Vagina (tissue), 2 donors: ENCODE measurements around the gene PIEZO1. TPM values are rescaled to one million over a fixed set of nuclear protein-coding genes. Genes with fewer than 3 reads are reported as not detected.

Experiments used
- DNase-seq, 2 donors: peaks; one replicate each; pipeline ENCODE4 v3.0.0-alpha.2; 2017; ENCODE audit errors: extremely low spot score in 2 of 2
- H3K27ac ChIP-seq: fragments of 200-600 bp; sonication (generic); one replicate; pipeline ENCODE4 v1.5.1; 2019
- H3K27me3 ChIP-seq: fragments of 200-600 bp; sonication (generic); one replicate; pipeline ENCODE4 v1.5.1; 2019
- H3K36me3 ChIP-seq, 2 donors: fragments of 200-600 bp; sonication (generic); one replicate each; pipeline ENCODE4 v1.5.1; 2017 to 2019
- H3K4me1 ChIP-seq: fragments of 200-600 bp; sonication (generic); one replicate; pipeline ENCODE4 v1.5.1; 2019
- H3K4me3 ChIP-seq, 2 donors: fragments of 200-600 bp; sonication (generic); 1 replicate in 1 of 2; 2 replicates in 1 of 2; pipeline ENCODE4 v1.5.1; 2016 to 2019
- H3K9me3 ChIP-seq: fragments of 200-600 bp; sonication (generic); one replicate; pipeline ENCODE4 v1.5.1; 2019
- POLR2A ChIP-seq, 2 donors: fragments of 450-650 bp; IDR thresholded peaks; one replicate each; pipeline ENCODE4 v1.6.1; 2017; ENCODE audit warnings: antibody characterized with exemption in 2 of 2, mild to moderate bottlenecking in 2 of 2, moderate library complexity in 2 of 2
- POLR2AphosphoS5 ChIP-seq, 2 donors: sonication (generic); formaldehyde crosslinking; IDR thresholded peaks; one replicate each; pipeline ENCODE4 v1.9.0; 2017; ENCODE audit warnings: antibody characterized with exemption in 2 of 2, mild to moderate bottlenecking in 2 of 2, low read depth in 1 of 2; ENCODE audit not compliant: insufficient read depth in 1 of 2
- intact Hi-C: fragments of 100-400 bp; cut with DNase I; formaldehyde crosslinking; loops from one replicate; pipeline ENCODE4 v1.15.1; 2023
- total RNA-seq: library from RNA; depleted of rRNA; stranded (reverse); fragments of >200 nt; gene quantifications from one replicate; pipeline ENCODE4 v1.2.3, GENCODE V29; 2016
- TF ChIP-seq, protein P1 (sequence below), 3 experiments: fragments of 450-650 bp in 2 of 3; fragments of 200-600 bp in 1 of 3; sonication (generic) in 1 of 3; IDR thresholded peaks; one replicate each; pipeline ENCODE4 v1.5.1; 2017 to 2019; ENCODE audit warnings: antibody characterized with exemption in 3 of 3, mild to moderate bottlenecking in 2 of 3, moderate library complexity in 2 of 3

The PIEZO1 gene
- total RNA-seq, 1 donor from 2014 or later: 184 TPM

DNA sequence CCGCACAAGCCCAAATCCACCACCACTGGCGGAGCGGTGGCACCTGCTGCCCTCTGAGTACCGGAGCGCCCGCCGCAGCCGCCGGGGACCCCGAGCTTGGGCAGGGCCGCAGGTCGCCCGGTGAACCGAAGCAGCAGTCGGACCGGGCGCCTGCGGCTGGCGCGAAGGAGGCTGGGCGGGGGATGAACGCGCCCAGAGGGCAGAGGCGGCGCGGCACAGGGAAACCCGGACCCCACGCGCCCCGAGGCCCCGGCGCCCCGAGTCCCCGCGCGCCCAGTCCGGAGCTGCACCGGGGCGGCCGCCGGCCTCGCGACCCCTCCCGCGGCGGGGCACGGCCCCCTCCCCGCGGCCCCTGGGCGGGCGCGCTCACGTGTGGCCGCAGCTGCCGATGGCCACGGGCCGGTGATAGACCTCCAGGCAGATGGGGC lies 79.2 kb downstream of the PIEZO1 start:
- Histone ChIP-seq H3K9me3 (no peaks in the 10 kb centered on the region), H3K36me3 (no peaks in the 10 kb centered on the region), H3K4me1 (peaks cover 47% of the 10 kb centered on the region), H3K27ac (peak overlapping the region; percentile 78), H3K27me3 (no peaks in the 10 kb centered on the region), H3K4me3 (peak overlapping the region; percentile 78 to 91)
- TF ChIP-seq POLR2AphosphoS5 (IDR thresholded peaks at IDR 0.05; ENCODE audit: insufficient read depth in 1 of 2, low read depth in 1 of 2) (no peak), POLR2A (IDR thresholded peaks at IDR 0.05) (no peak)
- TF ChIP-seq, protein P1, sequence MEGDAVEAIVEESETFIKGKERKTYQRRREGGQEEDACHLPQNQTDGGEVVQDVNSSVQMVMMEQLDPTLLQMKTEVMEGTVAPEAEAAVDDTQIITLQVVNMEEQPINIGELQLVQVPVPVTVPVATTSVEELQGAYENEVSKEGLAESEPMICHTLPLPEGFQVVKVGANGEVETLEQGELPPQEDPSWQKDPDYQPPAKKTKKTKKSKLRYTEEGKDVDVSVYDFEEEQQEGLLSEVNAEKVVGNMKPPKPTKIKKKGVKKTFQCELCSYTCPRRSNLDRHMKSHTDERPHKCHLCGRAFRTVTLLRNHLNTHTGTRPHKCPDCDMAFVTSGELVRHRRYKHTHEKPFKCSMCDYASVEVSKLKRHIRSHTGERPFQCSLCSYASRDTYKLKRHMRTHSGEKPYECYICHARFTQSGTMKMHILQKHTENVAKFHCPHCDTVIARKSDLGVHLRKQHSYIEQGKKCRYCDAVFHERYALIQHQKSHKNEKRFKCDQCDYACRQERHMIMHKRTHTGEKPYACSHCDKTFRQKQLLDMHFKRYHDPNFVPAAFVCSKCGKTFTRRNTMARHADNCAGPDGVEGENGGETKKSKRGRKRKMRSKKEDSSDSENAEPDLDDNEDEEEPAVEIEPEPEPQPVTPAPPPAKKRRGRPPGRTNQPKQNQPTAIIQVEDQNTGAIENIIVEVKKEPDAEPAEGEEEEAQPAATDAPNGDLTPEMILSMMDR (IDR thresholded peaks at IDR 0.05): no peak
- intact Hi-C loops: no loop called here
- DNase-seq: no peak

DNA sequence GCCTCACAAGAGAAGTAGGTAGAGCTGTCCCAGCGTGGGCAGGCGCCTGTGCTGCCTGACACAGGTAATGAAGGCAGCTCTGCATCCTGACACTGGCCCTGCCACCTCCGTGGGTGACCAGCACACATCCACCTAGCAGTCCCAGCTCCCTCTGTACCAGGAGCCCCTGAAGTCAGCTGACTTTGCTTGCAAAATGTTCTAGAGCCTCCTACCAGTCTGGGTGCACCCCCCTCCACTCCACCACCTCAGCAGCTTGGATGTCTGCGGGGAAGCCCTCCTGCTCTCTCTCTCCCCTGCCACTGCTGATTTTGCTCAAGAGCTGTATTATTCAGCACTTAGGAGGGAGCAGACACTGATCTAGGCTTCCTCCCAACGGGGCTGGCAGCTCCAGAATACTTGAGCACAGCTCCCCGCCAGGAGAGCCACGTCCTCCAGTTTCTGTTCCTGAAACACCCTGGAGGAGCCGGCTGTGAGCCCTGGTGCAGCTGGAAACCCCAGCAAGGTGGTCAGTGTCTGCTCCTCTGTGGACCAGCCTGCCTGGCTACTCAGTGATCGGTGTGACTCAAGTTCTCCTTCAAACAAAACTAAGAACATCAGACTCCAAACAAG lies 79.8 kb downstream of the PIEZO1 start:
- no peaks in the 10 kb centered on the region for H3K36me3 ChIP-seq
- H3K27me3 ChIP-seq: no peaks in the 10 kb centered on the region
- no peak for DNase-seq
- intact Hi-C loops: no loop called here
- H3K9me3 ChIP-seq: no peaks in the 10 kb centered on the region
- peak overlapping the region; percentile 78 to 91 for H3K4me3 ChIP-seq
- peaks cover 50% of the 10 kb centered on the region for H3K4me1 ChIP-seq
- no peak for TF ChIP-seq POLR2AphosphoS5 (IDR thresholded peaks at IDR 0.05; ENCODE audit: insufficient read depth in 1 of 2, low read depth in 1 of 2)
- TF ChIP-seq POLR2A (IDR thresholded peaks at IDR 0.05): no peak
- TF ChIP-seq, protein P1 (IDR thresholded peaks at IDR 0.05): no peak
- peak overlapping the region; percentile 78 for H3K27ac ChIP-seq

- TF ChIP-seq POLR2A (IDR thresholded peaks at IDR 0.05) (no peak), POLR2AphosphoS5 (IDR thresholded peaks at IDR 0.05; ENCODE audit: insufficient read depth in 1 of 2, low read depth in 1 of 2) (peak in 1 of 2 donors; percentile 14)
- TF ChIP-seq, protein P1 (IDR thresholded peaks at IDR 0.05): no peak
- Histone ChIP-seq H3K4me3 (peak overlapping the region; percentile 6 to 19), H3K4me1 (peaks cover 50% of the 10 kb centered on the region), H3K36me3 (peaks cover 0 to 7% of the 10 kb centered on the region in 2 donors), H3K27ac (peak overlapping the region; percentile 16), H3K9me3 (no peaks in the 10 kb centered on the region), H3K27me3 (no peaks in the 10 kb centered on the region)
- intact Hi-C loops: no loop called here
- DNase-seq: no peak
These were observed 81.3 kb downstream of the PIEZO1 start for GRCh38 chr16:88703486-88704309.

- Histone ChIP-seq H3K4me1 (peaks cover 49% of the 10 kb centered on the region), H3K36me3 (peaks cover 0 to 16% of the 10 kb centered on the region in 2 donors), H3K9me3 (no peaks in the 10 kb centered on the region), H3K27me3 (no peaks in the 10 kb centered on the region), H3K4me3 (peak overlapping the region in 1 of 2 donors; percentile 6), H3K27ac (peak overlapping the region; percentile 16)
- TF ChIP-seq POLR2A (IDR thresholded peaks at IDR 0.05) (no peak), POLR2AphosphoS5 (IDR thresholded peaks at IDR 0.05; ENCODE audit: insufficient read depth in 1 of 2, low read depth in 1 of 2) (no peak)
- intact Hi-C loops: no loop called here
- no peak for DNase-seq
These were observed 82.4 kb downstream of the PIEZO1 start for GRCh38 chr16:88702371-88703210.
